Measurements from ENCODE around the gene ABHD16A.

- no peak for TF ChIP-seq POLR2A (IDR thresholded peaks at IDR 0.05; ENCODE audit: low read depth, low read length)
- no peak for TF ChIP-seq TAF1 (IDR thresholded peaks at IDR 0.05; ENCODE audit: borderline replicate concordance, low read depth, low read length)
- TF ChIP-seq POLR2AphosphoS5 (IDR thresholded peaks at IDR 0.05; ENCODE audit: low read depth, low read length): no peak
Observed at GRCh38 chr6:31713465-31713864, 10.3 kb upstream of the ABHD16A start.

Measured in GM12892 (cell line).